AG10803 (cell line): ENCODE data around the gene PCDH9.

ENCODE experiments used
- DNase-seq: peaks from one replicate; pipeline ENCODE4 v3.0.0; 2010; ENCODE audit warnings: low read depth
- H3K4me3 ChIP-seq: 2 replicates; pipeline ENCODE4 v1.5.1; 2011; ENCODE audit warnings: mild to moderate bottlenecking, low read length, control low read depth
- CTCF ChIP-seq: conservative IDR thresholded peaks from 2 replicates; pipeline ENCODE4 v1.5.1; 2011; ENCODE audit warnings: mild to moderate bottlenecking, low read length, control low read depth, inconsistent platforms

Gene PCDH9

GRCh38 chr13:67045357-67045756, 184.8 kb downstream of the PCDH9 start:
- no peak for DNase-seq
- H3K4me3 ChIP-seq, result no peak overlapping the region
- TF ChIP-seq CTCF, result no peak

GRCh38 chr13:67043901-67044300, 186.2 kb downstream of the PCDH9 start:
- DNase-seq, result no peak
- no peak overlapping the region for H3K4me3 ChIP-seq
- TF ChIP-seq CTCF, result no peak

- no peak for DNase-seq
- no peak for TF ChIP-seq CTCF
- H3K4me3 ChIP-seq, result no peak overlapping the region
Measured at GRCh38 chr13:67042556-67042955, 187.6 kb downstream of the PCDH9 start.

DNA sequence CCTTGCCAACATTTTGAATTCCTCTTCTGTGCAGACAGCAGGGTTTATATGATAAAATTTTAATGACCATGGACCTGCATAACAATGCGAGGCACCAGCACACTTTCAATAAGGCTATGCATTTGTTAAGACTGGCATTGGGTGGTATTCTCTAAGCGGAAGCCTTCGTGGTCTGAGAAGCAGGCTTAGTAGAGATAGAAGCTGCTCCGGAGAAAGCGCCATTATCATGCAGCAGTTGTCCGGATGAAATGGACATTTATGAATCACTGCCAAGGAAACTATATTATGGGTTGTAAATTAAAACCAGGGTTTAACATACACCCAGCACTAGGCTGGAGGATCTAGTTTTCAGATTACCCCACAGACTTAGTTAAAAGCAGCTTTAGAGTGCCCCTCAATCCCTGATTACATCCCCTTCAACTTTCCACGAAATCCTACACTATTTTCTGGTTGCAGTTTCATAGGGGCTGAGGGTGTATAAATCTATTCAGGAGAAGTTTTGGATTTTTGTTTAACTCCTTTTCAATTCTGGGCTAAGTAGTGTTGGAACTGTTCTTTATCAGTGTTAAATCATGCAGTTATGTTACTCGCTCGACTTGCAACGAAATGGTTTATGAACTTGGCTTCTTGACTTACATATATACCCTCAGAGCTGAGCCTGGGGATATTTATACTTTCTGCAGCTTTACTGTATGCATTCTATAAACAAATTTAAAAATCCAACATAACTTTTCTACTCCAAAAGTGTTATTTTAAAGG, 193.3 kb downstream of the PCDH9 start:
- no peak for TF ChIP-seq CTCF

DNA sequence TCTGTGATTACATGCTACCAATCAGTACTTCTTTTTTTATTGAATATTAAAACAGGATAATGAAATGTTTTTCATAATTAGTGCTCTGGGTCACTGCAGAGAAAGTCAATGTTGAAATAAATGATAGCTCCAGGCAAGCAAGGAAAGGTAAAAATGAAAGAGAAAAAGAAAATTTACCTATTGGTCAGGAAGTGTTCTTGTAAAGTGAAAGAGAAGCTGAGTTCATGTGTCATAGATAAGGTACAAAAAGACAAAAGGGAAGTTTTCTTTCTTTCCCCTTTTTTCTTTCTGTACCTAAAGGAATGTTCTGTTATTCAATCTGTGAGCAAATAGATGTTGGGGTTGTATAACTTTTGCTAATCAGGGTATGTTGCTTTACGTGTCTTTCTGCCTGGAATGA, 197.0 kb downstream of the PCDH9 start:
- H3K4me3 ChIP-seq, result no peak overlapping the region
- no peak for DNase-seq
- no peak for TF ChIP-seq CTCF

More for the DNA sequence above, 193.3 kb downstream of the PCDH9 start:
- DNase-seq, result no peak
- no peak overlapping the region for H3K4me3 ChIP-seq

- TF ChIP-seq CTCF, result no peak
- H3K4me3 ChIP-seq, result no peak overlapping the region
- DNase-seq, result peak; percentile 49
Measured at GRCh38 chr13:67023130-67023876, 206.8 kb downstream of the PCDH9 start.

DNA sequence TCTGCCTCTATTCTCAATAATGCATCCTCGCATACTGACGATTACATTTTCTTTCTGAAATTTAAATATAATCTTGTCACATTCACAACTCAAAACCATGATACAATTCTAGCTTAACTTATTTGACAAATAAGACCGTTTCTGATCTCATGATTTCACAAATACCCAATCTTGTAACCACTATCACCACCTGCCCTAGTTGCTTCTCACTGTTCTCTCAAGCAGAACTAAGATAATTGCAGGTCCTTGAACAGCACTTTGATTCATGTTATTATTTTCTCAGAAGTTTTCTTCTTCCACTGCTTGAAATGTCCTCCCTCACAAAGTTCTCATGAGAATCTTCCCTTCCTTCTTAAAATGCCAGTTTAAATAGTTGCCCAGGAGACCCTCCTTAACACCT, 211.4 kb downstream of the PCDH9 start:
- no peak overlapping the region for H3K4me3 ChIP-seq
- no peak for TF ChIP-seq CTCF
- no peak for DNase-seq
